HG03103 (cell line): ENCODE results near the gene ASIC3.

Experiments
- ATAC-seq: cut with Tn5 transposase; IDR thresholded peaks from one replicate; pipeline ENCODE4 v1.9.1; 2021; ENCODE audit warnings: low read depth; ENCODE audit not compliant: unreplicated experiment

ASIC3 gene

DNA sequence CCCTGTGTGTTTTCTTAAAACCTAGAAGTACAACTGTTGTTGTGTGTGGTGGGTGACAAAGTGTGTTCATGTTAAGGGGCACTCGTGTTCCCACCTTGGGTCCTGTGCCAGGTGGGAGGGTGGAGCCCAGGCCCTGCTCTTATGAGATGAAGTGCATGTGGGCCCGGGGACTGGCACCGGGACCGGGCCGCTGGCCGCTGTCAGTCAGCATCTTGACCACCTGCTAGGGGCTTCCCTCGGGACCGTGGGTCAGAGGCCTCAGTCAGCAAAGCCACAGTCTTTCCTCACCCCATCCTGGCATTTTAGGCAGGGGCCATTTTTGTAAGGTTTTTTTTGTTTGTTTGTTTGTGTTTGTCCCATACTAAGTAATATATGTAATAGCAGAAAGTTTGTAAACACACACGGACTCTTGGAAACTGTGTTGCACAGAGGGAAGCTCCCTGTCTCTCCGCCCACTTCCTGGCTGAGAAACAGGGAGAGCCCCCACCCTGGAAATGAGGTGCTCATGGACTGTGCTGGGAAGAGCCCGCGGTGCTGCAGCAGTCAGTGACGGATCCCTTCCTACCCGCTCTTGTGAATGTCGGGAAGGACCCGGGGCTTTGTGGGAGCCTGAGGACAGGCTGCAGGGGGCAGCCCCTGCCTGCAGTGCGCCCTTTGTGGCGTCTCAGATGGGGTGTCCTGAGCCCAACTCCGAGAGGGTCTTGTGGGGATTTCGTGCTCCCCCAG, 51.3 kb downstream of the ASIC3 start:
- ATAC-seq, result no peak

- no peak for ATAC-seq
These were observed 52.6 kb downstream of the ASIC3 start for GRCh38 chr7:151100921-151101320.

DNA sequence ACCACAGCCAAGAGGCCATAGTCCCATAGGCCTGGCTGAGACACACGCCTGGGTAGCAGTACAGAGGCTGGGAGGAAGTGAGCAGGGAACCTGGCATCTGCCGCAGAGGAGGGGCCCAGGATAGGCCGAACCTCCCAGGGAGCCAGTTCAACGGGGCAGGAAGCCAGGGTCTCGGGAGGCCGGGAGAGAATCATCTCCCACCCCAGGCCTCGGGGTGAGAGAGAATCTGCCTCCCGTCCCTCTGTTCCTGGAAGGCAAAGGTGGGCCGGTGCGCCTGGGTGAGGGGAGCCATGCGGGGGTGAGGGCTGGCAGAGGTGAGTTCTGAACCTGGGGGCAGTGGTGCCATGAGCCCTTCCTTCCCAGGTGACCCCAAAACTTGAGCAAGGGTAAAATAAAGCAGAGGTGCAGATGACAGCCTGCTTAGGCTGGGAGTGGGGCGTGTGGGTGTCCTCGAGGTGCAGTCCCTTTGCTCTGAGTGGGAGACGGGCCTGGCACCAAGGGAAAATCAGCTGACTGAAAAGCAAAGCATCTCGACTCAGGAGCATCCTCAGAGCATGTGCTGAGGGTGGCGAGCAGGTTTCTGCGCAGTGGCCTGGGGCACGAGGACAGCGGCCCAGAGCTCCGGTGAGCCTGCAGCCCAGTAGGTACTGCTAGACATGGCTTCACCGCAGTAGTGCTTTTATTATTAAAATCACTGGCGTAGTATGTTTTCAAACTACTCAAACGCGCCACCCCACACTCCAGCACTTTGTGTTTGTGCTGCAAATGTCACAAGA, 53.5 kb downstream of the ASIC3 start:
- ATAC-seq, result no peak
